ENCODE measurements around the gene POU6F2. TPM values are rescaled to one million over a fixed set of nuclear protein-coding genes. Genes with fewer than 3 reads are reported as not detected.

POU6F2 gene
- total RNA-seq, 1 donor from 2014 or later: 0.44 TPM

GRCh38 chr7:38955892-38956291, 21.8 kb upstream of the POU6F2 start:
- TF ChIP-seq CTCF (IDR thresholded peaks at IDR 0.05; ENCODE audit: borderline replicate concordance): no peak

GRCh38 chr7:38962028-38962427, 15.7 kb upstream of the POU6F2 start:
- Histone ChIP-seq H3K9me3 (replicated peaks) (peaks cover 29% of the 10 kb centered on the region), H3K36me3 (no peaks in the 10 kb centered on the region), H3K27ac (replicated peaks) (no peak overlapping the region), H3K4me3 (no peak overlapping the region), H3K4me1 (no peaks in the 10 kb centered on the region), H3K27me3 (ENCODE audit: low read depth) (peaks cover 1% of the 10 kb centered on the region)
- TF ChIP-seq CTCF (IDR thresholded peaks at IDR 0.05; ENCODE audit: borderline replicate concordance): no peak
- intact Hi-C loops (cut with micrococcal nuclease): loop anchor here (10.0 kb wide), 1 partner anchor 423 kb away; no protein-coding TSS in a partner anchor
- DNase-seq: no peak

More at GRCh38 chr7:38955892-38956291, 21.8 kb upstream of the POU6F2 start:
- no peaks in the 10 kb centered on the region for H3K4me1 ChIP-seq
- H3K27ac ChIP-seq (replicated peaks): no peak overlapping the region
- H3K9me3 ChIP-seq (replicated peaks): no peaks in the 10 kb centered on the region
- no peak for DNase-seq
- H3K36me3 ChIP-seq: no peaks in the 10 kb centered on the region
- peaks cover 7% of the 10 kb centered on the region for H3K27me3 ChIP-seq (ENCODE audit: low read depth)
- intact Hi-C loops (cut with micrococcal nuclease): no loop called here
- no peak overlapping the region for H3K4me3 ChIP-seq

GRCh38 chr7:38964921-38965320, 12.8 kb upstream of the POU6F2 start:
- intact Hi-C loops (cut with micrococcal nuclease): loop anchor here (10.0 kb wide), 1 partner anchor 420 kb away; no protein-coding TSS in a partner anchor
- H3K9me3 ChIP-seq (replicated peaks): peaks cover 29% of the 10 kb centered on the region
- no peak for TF ChIP-seq CTCF (IDR thresholded peaks at IDR 0.05; ENCODE audit: borderline replicate concordance)
- no peaks in the 10 kb centered on the region for H3K4me1 ChIP-seq
- DNase-seq: no peak
- H3K27ac ChIP-seq (replicated peaks): no peak overlapping the region
- H3K4me3 ChIP-seq: no peak overlapping the region
- H3K27me3 ChIP-seq (ENCODE audit: low read depth): peaks cover 4% of the 10 kb centered on the region
- no peaks in the 10 kb centered on the region for H3K36me3 ChIP-seq

- peaks cover 5% of the 10 kb centered on the region for H3K4me1 ChIP-seq
- no peak overlapping the region for H3K4me3 ChIP-seq
- intact Hi-C loops (cut with micrococcal nuclease): no loop called here
- no peak for TF ChIP-seq CTCF (IDR thresholded peaks at IDR 0.05; ENCODE audit: borderline replicate concordance)
- DNase-seq: no peak
- no peaks in the 10 kb centered on the region for H3K9me3 ChIP-seq (replicated peaks)
- no peak overlapping the region for H3K27ac ChIP-seq (replicated peaks)
- peaks cover 66% of the 10 kb centered on the region for H3K27me3 ChIP-seq (ENCODE audit: low read depth)
- no peaks in the 10 kb centered on the region for H3K36me3 ChIP-seq
Observed at GRCh38 chr7:38973760-38974159, 3.9 kb upstream of the POU6F2 start.

- Histone ChIP-seq H3K36me3 (no peaks in the 10 kb centered on the region), H3K27ac (replicated peaks) (no peak overlapping the region), H3K9me3 (replicated peaks) (no peaks in the 10 kb centered on the region), H3K27me3 (ENCODE audit: low read depth) (peaks cover 88% of the 10 kb centered on the region), H3K4me3 (peak overlapping the region; percentile 43), H3K4me1 (peaks cover 5% of the 10 kb centered on the region)
- DNase-seq: no peak
- intact Hi-C loops (cut with micrococcal nuclease): no loop called here
- no peak for TF ChIP-seq CTCF (IDR thresholded peaks at IDR 0.05; ENCODE audit: borderline replicate concordance)
Observed at GRCh38 chr7:38975944-38976392, 1.7 kb upstream of the POU6F2 start.
